HG03135 (cell line): Measurements from ENCODE around the gene RBM44.
"Not testable (repeated sequence)": the region's sequence is repeated elsewhere in the genome, so short reads cannot be mapped to it uniquely, and the experiment has no call there.

Experiments
- ATAC-seq: cut with Tn5 transposase; IDR thresholded peaks from one replicate; pipeline ENCODE4 v1.9.1; 2021; ENCODE audit warnings: mild to moderate bottlenecking, moderate library complexity; ENCODE audit not compliant: unreplicated experiment

The RBM44 gene

GRCh38 chr2:237841051-237841450 lies 42.5 kb downstream of the RBM44 start:
- ATAC-seq, result no peak

- ATAC-seq, result not testable (repeated sequence)
Observed at GRCh38 chr2:237848940-237849339, 50.4 kb downstream of the RBM44 start.

GRCh38 chr2:237854295-237854694 lies 55.7 kb downstream of the RBM44 start:
- ATAC-seq, result no peak

- no peak for ATAC-seq
Observed at GRCh38 chr2:237857791-237858190, 59.2 kb downstream of the RBM44 start.

GRCh38 chr2:237858294-237859081 lies 59.9 kb downstream of the RBM44 start:
- no peak for ATAC-seq

GRCh38 chr2:237859082-237859433 lies 60.5 kb downstream of the RBM44 start:
- no peak for ATAC-seq

GRCh38 chr2:237859533-237860272 lies 61.1 kb downstream of the RBM44 start, which contains the start of gene RAMP1:
TSS of gene RAMP1 (plus strand) at chr2:237859623. CDS start at chr2:237859676, 53 bp downstream.
- no peak for ATAC-seq

- no peak for ATAC-seq
Observed at GRCh38 chr2:237860273-237860935, 61.8 kb downstream of the RBM44 start.

GRCh38 chr2:237861875-237862527 lies 63.4 kb downstream of the RBM44 start:
- no peak for ATAC-seq

GRCh38 chr2:237862528-237862895 lies 63.9 kb downstream of the RBM44 start:
- ATAC-seq, result no peak

- no peak for ATAC-seq
Observed at GRCh38 chr2:237863102-237863511, 64.5 kb downstream of the RBM44 start.

GRCh38 chr2:237863689-237864443 lies 65.3 kb downstream of the RBM44 start:
- no peak for ATAC-seq

- ATAC-seq, result no peak
Observed at GRCh38 chr2:237864444-237864931, 65.9 kb downstream of the RBM44 start.

GRCh38 chr2:237864940-237865622 lies 66.5 kb downstream of the RBM44 start:
- ATAC-seq, result no peak

- no peak for ATAC-seq
Observed at GRCh38 chr2:237865623-237866041, 67.1 kb downstream of the RBM44 start.

- no peak for ATAC-seq
Observed at GRCh38 chr2:237866101-237866621, 67.6 kb downstream of the RBM44 start.

- ATAC-seq, result no peak
Observed at GRCh38 chr2:237867465-237867864, 68.9 kb downstream of the RBM44 start.

GRCh38 chr2:237868074-237868473 lies 69.5 kb downstream of the RBM44 start:
- ATAC-seq, result not testable (repeated sequence)

GRCh38 chr2:237868631-237869342 lies 70.2 kb downstream of the RBM44 start:
- ATAC-seq, result no peak
